ENCODE measurements around the gene SIGLECL1. TPM values are rescaled to one million over a fixed set of nuclear protein-coding genes. Genes with fewer than 3 reads are reported as not detected.

Gene SIGLECL1
- total and polyA plus RNA-seq, 2 donors (not counting 1 experiment from before 2014, with no cell fraction given) = not detected

GRCh38 chr19:51294211-51294976, 43.5 kb downstream of the SIGLECL1 start:
- no peak overlapping the region for H3K9ac ChIP-seq (ENCODE audit: insufficient read depth, low read length)
- no peaks in the 10 kb centered on the region for H3K79me2 ChIP-seq (ENCODE audit: control insufficient read depth, insufficient read depth, low read length)
- no peak overlapping the region for H3K4me3 ChIP-seq (replicated peaks in 1 of 4; ENCODE audit: control extremely low read depth in 1 of 4, insufficient read depth in 1 of 4, low read depth in 3 of 4, low read length in 4 of 4)
- no peak overlapping the region for H2AFZ ChIP-seq (ENCODE audit: low read length)
- no peaks in the 10 kb centered on the region for H3K4me1 ChIP-seq (ENCODE audit: control insufficient read depth, extremely low read depth, insufficient read depth, low read length)
- H4K20me1 ChIP-seq (ENCODE audit: control insufficient read depth, extremely low read depth, insufficient read depth, low read length) = no peaks in the 10 kb centered on the region
- no peaks in the 10 kb centered on the region for H3K27me3 ChIP-seq (ENCODE audit: control insufficient read depth, insufficient read depth, low read length)
- DNase-seq (ENCODE audit: low read depth in 2 of 2) = no peak
- no peak overlapping the region for H3K4me2 ChIP-seq (ENCODE audit: extremely low read depth, insufficient read depth, low read length)
- TF ChIP-seq EZH2 (IDR thresholded peaks at IDR 0.05; ENCODE audit: low read length, missing control alignments) = no peak
- TF ChIP-seq, protein P1, sequence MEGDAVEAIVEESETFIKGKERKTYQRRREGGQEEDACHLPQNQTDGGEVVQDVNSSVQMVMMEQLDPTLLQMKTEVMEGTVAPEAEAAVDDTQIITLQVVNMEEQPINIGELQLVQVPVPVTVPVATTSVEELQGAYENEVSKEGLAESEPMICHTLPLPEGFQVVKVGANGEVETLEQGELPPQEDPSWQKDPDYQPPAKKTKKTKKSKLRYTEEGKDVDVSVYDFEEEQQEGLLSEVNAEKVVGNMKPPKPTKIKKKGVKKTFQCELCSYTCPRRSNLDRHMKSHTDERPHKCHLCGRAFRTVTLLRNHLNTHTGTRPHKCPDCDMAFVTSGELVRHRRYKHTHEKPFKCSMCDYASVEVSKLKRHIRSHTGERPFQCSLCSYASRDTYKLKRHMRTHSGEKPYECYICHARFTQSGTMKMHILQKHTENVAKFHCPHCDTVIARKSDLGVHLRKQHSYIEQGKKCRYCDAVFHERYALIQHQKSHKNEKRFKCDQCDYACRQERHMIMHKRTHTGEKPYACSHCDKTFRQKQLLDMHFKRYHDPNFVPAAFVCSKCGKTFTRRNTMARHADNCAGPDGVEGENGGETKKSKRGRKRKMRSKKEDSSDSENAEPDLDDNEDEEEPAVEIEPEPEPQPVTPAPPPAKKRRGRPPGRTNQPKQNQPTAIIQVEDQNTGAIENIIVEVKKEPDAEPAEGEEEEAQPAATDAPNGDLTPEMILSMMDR (conservative IDR thresholded peaks at IDR 0.05 in 1 of 2, IDR thresholded peaks at IDR 0.05 in 1 of 2; ENCODE audit: low read depth in 1 of 2, low read length in 2 of 2) = no peak
- H3K9me3 ChIP-seq (ENCODE audit: control insufficient read depth, insufficient read depth, low read depth, low read length) = no peaks in the 10 kb centered on the region
- H3K36me3 ChIP-seq (ENCODE audit: control insufficient read depth, insufficient read depth, low read length) = no peaks in the 10 kb centered on the region
- no peak overlapping the region for H3K27ac ChIP-seq (ENCODE audit: insufficient read depth, low read length)

DNA sequence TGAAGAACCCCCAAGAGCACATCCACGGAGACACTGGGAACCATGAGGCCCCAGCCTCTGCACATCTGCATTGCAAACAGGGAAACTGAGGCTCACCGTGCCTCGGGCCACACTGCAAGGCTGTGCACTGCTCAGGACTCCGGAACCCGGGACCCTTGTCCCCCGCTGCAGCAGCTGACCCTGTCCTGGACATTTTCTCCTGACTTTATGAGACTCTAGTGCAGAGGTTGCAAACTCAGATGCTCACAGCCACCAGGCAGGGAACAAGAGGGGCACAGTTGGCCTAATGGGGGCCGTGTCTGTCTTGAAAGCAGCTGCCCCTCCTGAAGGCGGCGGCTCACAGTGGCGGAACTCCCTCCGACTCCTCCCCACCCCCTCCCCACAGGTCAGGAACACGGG, 44.1 kb downstream of the SIGLECL1 start:
- no peak overlapping the region for H3K4me2 ChIP-seq (ENCODE audit: extremely low read depth, insufficient read depth, low read length)
- H3K27ac ChIP-seq (ENCODE audit: insufficient read depth, low read length) = no peak overlapping the region
- H4K20me1 ChIP-seq (ENCODE audit: control insufficient read depth, extremely low read depth, insufficient read depth, low read length) = no peaks in the 10 kb centered on the region
- no peak overlapping the region for H3K9ac ChIP-seq (ENCODE audit: insufficient read depth, low read length)
- H3K79me2 ChIP-seq (ENCODE audit: control insufficient read depth, insufficient read depth, low read length) = no peaks in the 10 kb centered on the region
- H3K9me3 ChIP-seq (ENCODE audit: control insufficient read depth, insufficient read depth, low read depth, low read length) = no peaks in the 10 kb centered on the region
- H3K4me1 ChIP-seq (ENCODE audit: control insufficient read depth, extremely low read depth, insufficient read depth, low read length) = no peaks in the 10 kb centered on the region
- DNase-seq (ENCODE audit: low read depth in 2 of 2) = no peak
- TF ChIP-seq EZH2 (IDR thresholded peaks at IDR 0.05; ENCODE audit: low read length, missing control alignments) = no peak
- TF ChIP-seq, protein P1 (conservative IDR thresholded peaks at IDR 0.05 in 1 of 2, IDR thresholded peaks at IDR 0.05 in 1 of 2; ENCODE audit: low read depth in 1 of 2, low read length in 2 of 2) = no peak
- no peak overlapping the region for H2AFZ ChIP-seq (ENCODE audit: low read length)
- no peak overlapping the region for H3K4me3 ChIP-seq (replicated peaks in 1 of 4; ENCODE audit: control extremely low read depth in 1 of 4, insufficient read depth in 1 of 4, low read depth in 3 of 4, low read length in 4 of 4)
- H3K27me3 ChIP-seq (ENCODE audit: control insufficient read depth, insufficient read depth, low read length) = no peaks in the 10 kb centered on the region
- no peaks in the 10 kb centered on the region for H3K36me3 ChIP-seq (ENCODE audit: control insufficient read depth, insufficient read depth, low read length)

GRCh38 chr19:51295382-51296126, 44.7 kb downstream of the SIGLECL1 start:
- no peak overlapping the region for H3K4me2 ChIP-seq (ENCODE audit: extremely low read depth, insufficient read depth, low read length)
- no peaks in the 10 kb centered on the region for H3K79me2 ChIP-seq (ENCODE audit: control insufficient read depth, insufficient read depth, low read length)
- no peak overlapping the region for H3K4me3 ChIP-seq (replicated peaks in 1 of 4; ENCODE audit: control extremely low read depth in 1 of 4, insufficient read depth in 1 of 4, low read depth in 3 of 4, low read length in 4 of 4)
- no peaks in the 10 kb centered on the region for H3K4me1 ChIP-seq (ENCODE audit: control insufficient read depth, extremely low read depth, insufficient read depth, low read length)
- H4K20me1 ChIP-seq (ENCODE audit: control insufficient read depth, extremely low read depth, insufficient read depth, low read length) = no peaks in the 10 kb centered on the region
- no peaks in the 10 kb centered on the region for H3K27me3 ChIP-seq (ENCODE audit: control insufficient read depth, insufficient read depth, low read length)
- no peaks in the 10 kb centered on the region for H3K9me3 ChIP-seq (ENCODE audit: control insufficient read depth, insufficient read depth, low read depth, low read length)
- H2AFZ ChIP-seq (ENCODE audit: low read length) = no peak overlapping the region
- DNase-seq (ENCODE audit: low read depth in 2 of 2) = no peak
- TF ChIP-seq EZH2 (IDR thresholded peaks at IDR 0.05; ENCODE audit: low read length, missing control alignments) = no peak
- TF ChIP-seq, protein P1 (conservative IDR thresholded peaks at IDR 0.05 in 1 of 2, IDR thresholded peaks at IDR 0.05 in 1 of 2; ENCODE audit: low read depth in 1 of 2, low read length in 2 of 2) = no peak
- no peaks in the 10 kb centered on the region for H3K36me3 ChIP-seq (ENCODE audit: control insufficient read depth, insufficient read depth, low read length)
- no peak overlapping the region for H3K9ac ChIP-seq (ENCODE audit: insufficient read depth, low read length)
- no peak overlapping the region for H3K27ac ChIP-seq (ENCODE audit: insufficient read depth, low read length)

Data from fibroblast of lung (primary cell).